GM12865 (cell line): ENCODE data around the gene MAFF.

Source experiments
- DNase-seq: peaks from one replicate; pipeline ENCODE4 v3.0.0; 2010; ENCODE audit warnings: low read depth
- H3K4me3 ChIP-seq: 2 replicates; pipeline ENCODE4 v1.5.1; 2011; ENCODE audit warnings: mild to moderate bottlenecking, low read depth, low read length, control low read depth
- CTCF ChIP-seq: IDR thresholded peaks from 2 replicates; pipeline ENCODE4 v1.5.1; 2011; ENCODE audit warnings: low read length, control low read depth, low read depth, inconsistent platforms; ENCODE audit not compliant: insufficient read depth; ENCODE audit errors: missing control alignments

Gene MAFF

GRCh38 chr22:38246046-38246658 lies 44.4 kb downstream of the MAFF start:
- no peak overlapping the region for H3K4me3 ChIP-seq
- TF ChIP-seq CTCF: no peak
- DNase-seq: no peak

GRCh38 chr22:38246692-38247091 lies 44.9 kb downstream of the MAFF start:
- H3K4me3 ChIP-seq: no peak overlapping the region
- TF ChIP-seq CTCF: no peak

GRCh38 chr22:38247713-38248112 lies 45.9 kb downstream of the MAFF start:
- no peak for DNase-seq
- no peak for TF ChIP-seq CTCF
- no peak overlapping the region for H3K4me3 ChIP-seq

More at GRCh38 chr22:38246692-38247091, 44.9 kb downstream of the MAFF start:
- DNase-seq: no peak

- no peak for TF ChIP-seq CTCF
- DNase-seq: no peak
- H3K4me3 ChIP-seq: no peak overlapping the region
Observed at GRCh38 chr22:38248280-38248679, 46.5 kb downstream of the MAFF start.

- H3K4me3 ChIP-seq: no peak overlapping the region
- no peak for DNase-seq
- no peak for TF ChIP-seq CTCF
Observed at GRCh38 chr22:38249301-38249700, 47.5 kb downstream of the MAFF start.

- DNase-seq: no peak
- no peak overlapping the region for H3K4me3 ChIP-seq
- no peak for TF ChIP-seq CTCF
Observed at GRCh38 chr22:38249803-38250642, 48.2 kb downstream of the MAFF start.
